HG03439 (cell line): ENCODE measurements around the gene CDH18.
"Not testable (repeated sequence)": the region's sequence is repeated elsewhere in the genome, so short reads cannot be mapped to it uniquely, and the experiment has no call there.

Experiments used
- ATAC-seq: cut with Tn5 transposase; IDR thresholded peaks from one replicate; pipeline ENCODE4 v1.9.1; 2021; ENCODE audit warnings: mild to moderate bottlenecking, moderate library complexity; ENCODE audit not compliant: unreplicated experiment

CDH18 gene

DNA sequence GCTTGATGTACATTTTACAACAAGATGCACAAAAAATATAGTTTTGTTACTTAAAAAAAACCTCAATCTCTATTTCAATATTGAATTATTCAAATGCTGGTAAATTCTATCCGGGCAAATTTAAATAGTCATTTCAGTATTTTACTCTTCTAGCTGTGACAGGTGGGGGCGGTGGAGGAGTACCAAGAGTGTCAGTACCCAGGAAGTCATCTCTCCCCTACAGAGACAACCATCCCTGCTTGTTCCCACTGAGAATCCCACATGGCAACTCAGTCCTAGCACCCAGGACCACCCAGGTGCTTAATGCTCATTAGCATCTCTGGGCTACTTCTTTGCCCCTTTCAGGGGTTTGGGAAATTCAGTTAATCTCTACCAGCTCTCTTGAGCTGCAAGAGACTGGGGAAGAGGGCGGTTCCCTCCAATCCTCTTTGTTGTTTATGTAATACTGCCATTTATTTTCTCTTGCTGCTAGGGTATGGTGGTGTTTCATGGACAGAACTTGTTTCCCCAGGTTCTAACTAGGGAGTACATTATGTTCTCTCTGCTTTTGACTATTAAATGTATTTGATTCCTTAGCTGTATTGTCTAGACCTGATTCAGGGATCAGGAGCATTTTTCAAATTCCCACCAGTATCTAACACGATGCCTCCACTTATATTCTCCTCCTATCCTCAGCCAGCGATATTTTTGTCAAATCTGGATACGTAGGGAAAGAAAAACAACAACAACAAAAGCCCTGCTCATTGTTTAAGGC, 122.5 kb downstream of the CDH18 start:
- ATAC-seq, result no peak

DNA sequence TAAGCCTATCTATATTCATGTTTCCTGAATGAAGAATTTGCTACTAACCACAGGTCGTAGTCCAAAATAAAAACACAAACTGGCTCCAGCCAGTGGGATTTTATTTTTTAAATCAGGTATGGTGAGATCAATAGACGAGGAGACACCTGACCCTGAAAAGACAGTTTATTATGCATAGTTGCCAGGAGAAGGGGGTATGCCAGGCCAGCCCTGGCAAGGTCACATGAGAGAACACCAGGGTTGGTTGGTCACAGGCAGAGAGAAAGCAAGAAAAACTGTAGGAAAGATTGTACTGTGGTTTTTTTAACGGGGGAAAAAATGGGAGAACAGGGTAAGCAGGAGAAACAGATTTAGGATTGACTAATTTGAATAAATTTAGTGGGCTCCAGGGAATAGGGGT, 125.3 kb downstream of the CDH18 start:
- no peak for ATAC-seq

DNA sequence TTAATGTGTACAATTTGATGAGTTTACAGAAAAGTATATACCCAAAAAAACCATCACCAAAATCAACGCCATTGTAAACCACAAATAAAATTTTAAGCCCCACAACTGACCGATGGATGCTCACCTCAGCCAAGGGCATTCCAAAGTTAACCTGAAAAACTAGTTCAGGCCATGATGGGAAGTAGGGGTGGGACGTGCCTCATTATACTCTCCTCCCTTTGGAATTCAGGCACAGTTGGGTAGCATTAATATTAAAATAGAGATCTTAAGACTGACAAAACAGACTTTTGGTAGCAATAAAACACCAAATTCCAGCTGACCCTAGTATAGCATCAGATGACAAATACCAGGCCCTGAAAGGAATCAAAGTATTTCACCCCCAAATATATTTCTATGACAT, 129.0 kb downstream of the CDH18 start:
- no peak for ATAC-seq

DNA sequence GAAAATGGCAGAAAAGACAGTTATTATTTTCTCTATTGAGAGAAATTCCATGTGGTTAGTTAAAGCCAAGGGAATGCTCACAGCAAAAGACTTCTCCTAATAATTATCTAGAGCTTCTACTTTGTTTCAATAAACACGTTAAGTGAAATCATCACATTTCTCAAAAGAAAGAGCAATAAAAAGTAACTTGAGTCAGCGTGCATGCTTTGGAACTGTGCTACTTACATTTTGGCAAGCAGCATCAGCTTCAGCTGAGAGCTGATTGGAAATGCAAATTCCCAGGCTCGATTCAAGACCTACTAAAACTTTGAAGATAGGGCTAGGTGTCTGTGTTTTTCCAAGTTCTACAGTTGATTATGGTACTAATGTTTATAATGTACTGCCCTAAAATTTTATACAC, 132.1 kb downstream of the CDH18 start:
- ATAC-seq, result no peak

DNA sequence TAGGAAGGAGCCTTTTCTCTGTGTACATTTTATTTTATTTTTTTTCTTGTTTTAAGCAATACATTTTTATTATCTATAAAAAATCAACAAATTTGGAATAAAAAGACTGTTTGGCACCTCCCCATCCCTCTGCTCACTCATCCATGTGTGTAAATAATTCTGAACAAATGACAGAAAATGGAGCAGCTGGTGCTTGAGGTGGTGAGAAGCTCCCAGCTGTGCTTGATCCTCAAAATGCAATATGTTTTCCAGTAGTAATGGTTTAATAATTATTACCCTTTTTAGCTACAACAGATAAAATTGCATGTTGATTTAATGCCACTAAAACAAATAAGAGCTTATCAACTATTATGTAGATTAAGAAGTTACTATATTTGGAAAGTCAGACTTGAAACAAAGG, 132.5 kb downstream of the CDH18 start:
- no peak for ATAC-seq

DNA sequence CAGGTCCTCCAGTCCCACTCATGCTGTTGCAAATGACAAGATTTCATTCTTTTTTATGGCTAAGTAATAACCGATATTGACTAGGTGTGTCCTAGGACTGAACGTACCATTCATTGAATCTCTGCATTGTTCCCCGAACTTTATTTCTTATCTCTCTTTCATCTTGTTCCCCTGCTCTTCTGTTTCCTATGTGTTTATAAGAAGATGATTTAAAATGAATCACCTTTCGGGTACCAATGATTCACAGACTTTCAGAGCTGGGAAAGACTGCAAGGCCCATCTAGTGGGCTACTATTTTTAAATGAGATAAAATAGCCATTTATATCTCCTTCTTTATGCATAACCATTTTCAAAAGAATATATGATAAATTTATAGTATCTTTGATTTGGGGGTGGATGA, 133.0 kb downstream of the CDH18 start:
- ATAC-seq, result no peak

DNA sequence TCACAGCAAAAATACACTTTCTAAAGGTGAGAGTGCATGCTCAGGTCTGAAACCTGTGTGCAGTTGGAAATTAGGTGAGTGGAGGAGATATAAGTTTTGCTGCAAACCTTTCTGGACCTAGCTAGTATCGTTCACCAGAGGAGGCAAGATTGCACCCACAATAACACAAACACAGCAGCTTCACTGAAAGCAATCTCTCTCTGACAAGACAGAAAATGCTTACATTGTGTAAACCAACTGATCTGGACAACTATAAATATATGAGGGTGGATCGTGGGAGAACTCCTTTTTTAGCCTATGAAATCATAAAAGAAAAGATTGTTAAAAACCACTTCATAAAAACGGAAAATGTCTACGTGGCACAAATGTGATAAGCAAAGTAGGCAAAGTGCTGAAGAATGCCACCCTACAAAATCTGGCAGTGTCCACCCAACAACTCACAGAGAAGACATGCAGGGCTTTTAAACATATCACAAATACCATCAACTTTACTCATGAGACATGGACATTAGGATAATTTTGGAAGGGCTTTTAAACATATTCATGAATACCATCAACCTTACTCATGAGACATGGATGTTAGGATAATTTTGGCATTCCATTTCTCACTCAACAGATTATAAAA, 134.3 kb downstream of the CDH18 start:
- no peak for ATAC-seq

DNA sequence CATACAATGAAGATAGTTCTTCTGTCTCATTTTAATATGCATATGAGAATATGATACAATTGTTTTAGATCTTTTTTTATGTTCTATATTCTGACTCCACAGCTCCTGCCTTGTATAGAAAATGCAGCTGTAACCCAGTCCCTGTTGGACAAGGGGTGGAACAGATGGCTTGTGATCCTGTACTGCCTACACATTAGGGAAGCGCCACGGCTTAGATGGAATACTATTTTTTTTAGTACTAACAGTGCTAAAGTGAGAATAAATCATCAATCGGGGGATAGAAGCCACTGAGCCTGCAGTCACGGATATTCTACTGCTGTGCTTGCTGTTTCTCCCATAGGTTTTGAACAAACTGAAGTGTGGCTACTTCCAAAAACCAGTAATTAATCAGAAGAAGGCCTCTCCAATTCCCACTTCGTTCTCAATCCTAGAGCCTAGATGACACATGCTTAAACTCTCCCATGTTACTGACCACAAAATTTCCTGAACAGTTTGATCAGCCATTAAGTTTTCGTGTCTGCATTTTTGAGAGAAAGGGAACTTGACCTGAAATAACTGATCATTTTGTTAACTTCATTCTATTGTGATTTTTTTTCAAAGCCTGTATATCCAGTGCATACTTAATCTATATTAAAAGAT, 150.3 kb downstream of the CDH18 start:
- ATAC-seq, result no peak

DNA sequence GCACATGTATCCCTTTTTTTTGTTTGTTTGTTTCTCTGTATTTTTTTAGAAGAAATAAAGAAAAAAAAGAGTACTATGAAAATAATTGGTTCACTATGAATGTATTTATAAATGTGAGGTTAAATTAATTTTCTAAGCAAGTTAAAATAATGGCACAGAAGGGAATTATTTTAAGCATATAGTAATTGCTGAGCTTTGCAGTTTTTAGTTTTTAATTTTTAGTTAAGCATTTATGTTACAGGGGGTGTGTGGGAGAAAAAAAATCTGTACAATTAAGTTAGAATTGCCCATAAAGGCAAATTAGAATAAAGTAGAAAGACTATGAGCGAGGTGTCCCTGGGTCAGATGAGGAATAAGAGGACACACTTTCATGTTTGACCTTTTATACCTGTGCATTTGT, 152.6 kb downstream of the CDH18 start:
- no peak for ATAC-seq

DNA sequence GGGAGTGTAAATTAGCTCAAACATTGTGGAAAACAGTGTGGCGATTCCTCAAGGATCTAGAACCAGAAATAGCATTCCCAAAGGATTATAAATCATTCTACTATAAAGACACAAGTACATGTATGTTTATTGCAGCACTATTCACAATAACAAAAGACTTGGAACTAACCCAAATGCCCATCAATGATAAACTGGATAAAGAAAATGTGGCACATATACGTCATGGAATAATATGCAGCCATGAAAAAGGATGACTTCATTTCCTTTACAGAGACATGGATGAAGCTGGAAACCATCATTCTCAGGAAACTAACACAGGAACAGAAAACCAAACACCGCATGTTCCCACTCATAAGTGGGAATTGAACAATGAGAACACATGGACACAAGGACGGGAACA, 175.3 kb downstream of the CDH18 start:
- ATAC-seq, result not testable (repeated sequence)

DNA sequence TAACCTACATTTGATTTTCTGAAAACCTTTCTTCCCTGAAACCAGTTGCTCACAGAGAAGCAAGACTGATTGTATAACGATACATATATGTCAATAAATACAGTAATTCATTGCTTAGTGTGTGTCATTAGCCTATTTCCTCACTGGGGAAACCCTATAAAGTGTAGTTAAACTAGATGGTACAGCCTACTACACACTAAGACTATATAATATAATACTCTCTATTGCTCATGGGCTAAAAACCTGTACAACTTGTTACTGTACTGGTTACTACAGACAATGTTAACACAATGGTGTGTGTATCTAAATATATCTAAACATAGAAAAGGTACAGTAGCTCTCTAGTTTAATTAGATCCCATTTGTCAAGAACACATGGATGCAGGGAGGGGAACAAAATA, 181.2 kb downstream of the CDH18 start:
- ATAC-seq, result no peak

DNA sequence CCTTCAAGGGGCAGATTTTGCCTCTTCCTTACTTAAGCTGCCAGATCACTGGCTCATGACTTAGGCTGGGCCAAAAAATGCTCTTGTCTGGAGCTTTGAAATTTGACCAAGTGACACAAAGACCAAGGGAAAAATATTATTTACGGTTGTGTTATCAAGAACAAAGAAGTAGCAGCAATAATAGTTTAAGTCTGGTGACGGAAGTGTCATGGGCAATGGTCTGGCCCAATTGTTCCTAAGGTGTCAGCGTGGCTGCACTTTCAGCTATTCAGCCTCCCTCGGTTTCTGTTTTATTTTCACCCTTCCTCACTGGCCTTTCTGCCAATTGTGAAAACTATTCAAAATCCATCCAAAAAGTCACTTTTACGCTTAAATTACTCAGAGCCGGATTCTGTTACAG, 185.3 kb downstream of the CDH18 start:
- ATAC-seq, result no peak

DNA sequence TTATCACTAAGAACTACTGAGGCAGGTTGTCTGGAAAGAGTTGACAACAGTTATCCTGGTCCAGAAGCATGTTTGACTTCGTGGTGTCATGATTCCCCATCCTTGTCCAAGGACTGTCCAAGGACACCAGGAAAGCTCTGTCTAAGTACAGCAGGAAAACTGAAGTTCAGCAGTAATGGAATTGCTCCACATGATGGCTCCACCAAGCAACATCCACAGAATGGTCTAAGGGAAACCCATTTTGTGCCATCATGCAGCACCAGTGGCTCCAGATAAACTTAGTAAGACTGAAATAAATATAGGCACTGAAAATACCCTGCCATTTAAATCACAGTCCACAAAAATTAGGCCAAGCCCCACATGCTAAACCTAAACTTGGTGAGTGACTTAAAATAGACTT, 192.8 kb downstream of the CDH18 start:
- ATAC-seq, result no peak

DNA sequence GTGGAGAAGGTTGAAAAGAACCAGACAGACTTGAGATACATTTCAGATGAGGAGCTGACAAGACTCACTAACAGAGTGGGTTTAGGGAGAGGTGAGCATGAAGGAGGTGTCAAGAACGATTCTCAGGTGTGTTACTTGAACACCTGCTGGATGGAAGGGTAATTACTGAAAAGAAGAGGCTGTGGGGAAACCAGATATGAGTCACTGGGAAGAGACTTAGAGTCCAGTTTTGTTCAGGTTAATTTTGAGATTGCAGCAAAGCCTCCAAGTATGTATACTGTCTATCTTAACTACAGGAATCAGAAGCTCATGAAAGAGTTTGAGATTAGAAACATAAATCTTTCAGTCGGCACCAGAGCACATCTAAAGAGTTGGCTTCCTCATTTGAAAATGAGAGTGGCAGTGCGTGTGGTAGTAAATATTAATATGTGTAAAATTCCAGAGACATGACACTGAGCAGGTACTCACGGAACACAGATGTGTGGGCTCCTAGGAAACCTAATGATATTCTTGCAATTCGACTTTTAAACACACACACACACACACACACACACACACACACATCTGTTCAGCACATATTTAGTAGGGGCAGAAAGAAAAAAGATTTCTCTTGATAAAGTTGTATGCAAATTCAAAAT, 197.1 kb downstream of the CDH18 start:
- no peak for ATAC-seq

DNA sequence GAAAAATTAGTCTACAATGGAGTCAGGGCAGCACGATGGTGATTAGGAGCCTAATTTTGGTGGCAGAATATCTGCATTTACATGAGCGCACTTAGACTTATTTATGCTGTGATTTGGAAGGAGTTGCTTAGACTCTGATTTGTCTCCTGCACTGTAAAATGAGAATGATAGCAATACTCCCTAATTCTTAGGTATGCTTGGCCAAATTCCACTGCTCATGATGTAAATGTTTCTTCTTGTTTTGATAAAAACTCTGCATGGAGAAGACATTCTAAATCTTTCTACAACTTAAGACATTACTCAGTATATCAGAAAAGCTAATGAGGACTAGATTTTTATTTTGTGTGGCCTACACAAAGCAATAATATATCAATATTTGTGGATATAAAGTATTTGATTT, 205.4 kb downstream of the CDH18 start:
- ATAC-seq, result no peak

DNA sequence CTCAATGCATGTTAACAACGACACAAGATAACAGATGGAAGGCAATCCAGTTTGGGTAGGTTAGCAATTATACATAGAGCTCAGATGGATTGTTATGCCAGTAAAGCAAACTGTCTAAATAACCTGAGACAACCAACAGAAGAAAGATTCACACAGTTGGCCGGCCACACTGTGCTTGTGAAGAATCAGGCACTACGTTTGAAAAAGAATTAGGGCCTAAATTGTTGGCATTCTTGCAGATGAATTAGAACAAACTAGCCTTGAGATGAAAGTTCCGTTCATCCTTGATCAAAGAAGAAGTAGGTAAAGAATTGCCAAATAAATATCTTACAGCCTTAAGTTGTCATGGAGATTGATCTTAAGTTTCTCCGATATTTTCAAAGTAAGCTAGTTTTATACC, 210.6 kb downstream of the CDH18 start:
- no peak for ATAC-seq

DNA sequence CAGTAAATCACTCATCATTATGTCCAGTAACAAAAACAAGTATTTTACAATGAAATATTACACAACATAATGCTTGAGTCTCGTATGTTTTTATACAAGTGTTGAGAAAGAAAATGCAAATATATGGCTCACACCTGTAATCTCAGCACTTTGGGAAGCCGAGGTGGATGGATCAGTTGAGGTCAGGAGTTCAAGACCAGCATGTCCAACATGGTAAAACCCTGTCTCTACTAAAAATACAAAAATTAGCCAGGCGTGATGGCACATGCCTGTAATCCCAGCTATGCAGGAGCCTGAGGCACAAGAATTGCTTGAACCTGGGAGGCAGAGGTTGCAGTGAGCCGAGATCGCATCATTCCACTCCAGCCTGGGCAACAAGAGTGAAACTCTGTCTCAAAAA, 211.1 kb downstream of the CDH18 start:
- ATAC-seq, result not testable (repeated sequence)

DNA sequence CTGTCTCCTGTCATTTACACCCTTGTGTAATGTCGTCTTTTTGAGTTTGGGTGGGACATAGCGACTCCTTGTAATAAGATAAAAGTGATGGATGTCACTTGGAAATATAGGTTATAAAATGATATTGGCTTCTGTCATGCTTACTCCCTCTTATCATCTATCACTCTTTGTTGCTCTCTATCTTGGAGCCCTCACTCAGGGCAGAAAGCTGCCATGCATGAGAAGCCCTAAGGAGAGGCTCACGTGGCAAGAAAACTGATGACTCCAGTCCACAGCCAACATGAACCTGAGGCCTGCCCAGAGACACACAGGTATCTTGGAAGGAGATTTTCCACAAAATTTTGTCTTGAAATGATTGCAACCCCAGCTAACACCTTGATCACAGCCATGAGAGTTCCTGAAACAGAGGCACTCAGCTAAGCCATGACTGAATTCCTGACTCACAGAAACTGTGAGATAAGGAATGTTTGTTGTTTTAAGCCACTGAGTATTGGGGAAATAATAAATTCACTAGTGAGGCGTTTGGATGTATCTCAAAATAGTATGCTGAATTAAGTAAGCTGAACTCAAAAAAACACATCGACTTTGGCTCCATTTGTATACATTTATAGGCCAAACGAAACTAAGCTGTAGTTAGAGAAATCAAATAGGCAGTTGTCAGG, 216.7 kb downstream of the CDH18 start:
- no peak for ATAC-seq

DNA sequence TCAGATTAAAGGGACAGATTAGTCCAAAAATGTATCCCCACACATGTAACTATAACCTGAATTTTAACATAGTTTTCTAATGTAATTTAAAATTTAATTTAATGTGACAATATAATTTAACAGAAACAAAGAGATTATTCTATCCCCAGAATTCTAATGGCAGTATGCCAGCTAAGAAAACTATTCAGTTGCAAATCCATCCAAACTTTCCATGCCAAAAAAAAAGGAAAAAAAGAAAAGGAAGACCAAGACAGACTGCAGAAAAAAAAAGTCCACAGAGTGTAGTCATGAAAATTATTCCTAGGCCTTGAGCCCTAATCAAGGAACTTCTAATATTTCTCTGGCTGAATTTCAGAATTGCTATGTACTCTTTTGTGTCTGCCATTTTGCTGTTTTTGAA, 217.6 kb downstream of the CDH18 start:
- ATAC-seq, result no peak

DNA sequence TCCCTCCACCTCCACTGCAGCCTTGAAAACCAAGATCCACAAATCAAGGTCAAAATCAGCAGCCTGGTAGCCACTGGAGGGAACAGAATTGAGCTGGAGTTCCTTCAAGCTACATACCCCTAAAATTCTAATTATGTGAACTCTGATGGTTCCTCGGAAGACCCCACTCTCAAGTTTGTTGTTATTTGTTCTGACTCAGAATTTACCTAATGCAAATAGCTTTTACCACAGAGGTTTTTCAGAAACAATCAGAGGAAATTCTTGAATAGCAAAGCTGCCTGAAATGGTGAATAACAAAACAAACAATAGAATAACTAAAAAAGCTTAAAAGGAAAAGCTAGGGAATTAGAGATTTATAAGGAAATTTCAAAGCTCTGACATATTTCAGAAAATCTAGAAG, 220.0 kb downstream of the CDH18 start:
- ATAC-seq, result no peak

DNA sequence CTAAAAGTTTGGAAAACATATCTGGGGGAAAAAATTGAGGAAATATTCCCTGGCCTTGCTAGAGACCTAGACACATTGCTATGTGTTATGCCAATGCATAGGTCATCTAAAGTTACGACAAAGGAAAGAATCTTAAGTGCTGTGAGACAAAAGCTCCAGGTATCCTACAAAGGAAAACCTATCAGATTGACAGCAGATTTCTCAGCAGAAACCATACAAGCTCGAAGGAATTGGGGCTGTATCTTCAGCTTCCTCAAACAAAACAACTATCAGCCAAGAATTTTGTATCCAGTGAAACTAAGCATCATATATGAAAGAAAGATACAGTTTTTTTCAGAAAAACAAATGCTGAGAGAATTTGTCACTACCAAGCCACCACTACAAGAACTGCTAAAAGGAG, 234.4 kb downstream of the CDH18 start:
- ATAC-seq, result no peak
